ENCODE results near the gene MPPED1. TPM values are rescaled to one million over a fixed set of nuclear protein-coding genes. Genes with fewer than 3 reads are reported as not detected.

MPPED1 gene
- total and polyA plus RNA-seq, 2 of the 13 experiments (the other 11 are each of a cell fraction or from before 2014, with no cell fraction given) = 0.77 TPM; not detected in 1

DNA sequence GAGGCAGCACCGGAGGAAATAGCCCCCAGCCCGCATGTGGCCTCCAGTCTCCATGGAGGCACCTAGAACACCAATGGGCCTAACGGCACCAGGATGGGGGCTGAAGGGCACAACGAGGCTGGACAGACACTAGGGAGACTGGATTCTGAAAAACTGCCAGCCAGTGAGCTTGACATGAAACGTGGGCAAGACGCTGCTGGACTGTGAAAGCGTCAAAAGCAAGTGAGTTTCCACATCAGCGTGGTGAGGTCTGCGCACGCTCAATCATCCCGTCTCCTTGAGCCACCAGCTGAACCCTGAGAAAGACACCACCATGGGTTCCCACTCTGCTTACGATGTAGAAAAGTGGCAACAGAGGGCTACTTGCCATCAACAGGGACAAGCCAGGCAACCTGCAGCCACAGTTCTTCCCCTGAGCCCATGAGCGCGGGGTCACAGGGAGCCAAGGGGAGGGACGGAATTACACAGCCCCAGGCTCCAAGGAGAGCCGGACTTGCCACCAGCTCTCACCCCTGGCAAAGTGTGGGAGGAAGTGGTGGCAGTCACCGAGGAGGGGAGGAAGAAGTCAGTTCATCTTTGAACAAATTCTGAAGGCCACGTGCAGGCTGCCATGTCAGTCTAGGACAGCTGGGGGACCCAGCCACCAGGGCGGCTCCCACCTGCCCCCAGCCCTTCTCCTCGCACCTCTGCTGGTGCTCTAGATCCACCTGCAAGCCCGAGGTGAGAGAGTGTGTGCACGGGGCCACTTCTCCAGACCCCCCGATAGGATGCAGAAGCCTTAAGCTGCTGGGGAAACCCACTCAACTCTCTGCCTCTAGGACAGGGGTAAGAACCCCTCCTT lies 131.1 kb downstream of the MPPED1 start:
- no peak for ATAC-seq
- DNase-seq (ENCODE audit: low spot score) = no peak
- FAIRE-seq = no peak

More for the DNA sequence above, 131.1 kb downstream of the MPPED1 start:
- H3K36me3 ChIP-seq (replicated peaks in 1 of 2; ENCODE audit: control insufficient read depth in 1 of 2, insufficient read depth in 2 of 2, low read length in 2 of 2) = no peaks in the 10 kb centered on the region
- no TSS peak for BruUV-seq (replicated peaks)
- peaks cover 5 to 32% of the 10 kb centered on the region in 2 experiments; a peak in 4 of 5 replicates for H3K27me3 ChIP-seq (ENCODE audit: control insufficient read depth in 1 of 2, insufficient read depth in 2 of 2, low read length in 2 of 2)
- intact Hi-C loops (cut with micrococcal nuclease; ENCODE audit: unreplicated experiment) (no loop called here), in situ Hi-C loops (cut with HindIII; ENCODE audit: extremely low pct_ligation_motif_present, low pct_unique_long_range_greater_than_20kb) (no loop called here)
- H3K9me3 ChIP-seq (ENCODE audit: low read length) = no peaks in the 10 kb centered on the region
- no peak overlapping the region for H3K9ac ChIP-seq (ENCODE audit: insufficient read depth, low read depth, low read length)
- TF ChIP-seq, protein P1, sequence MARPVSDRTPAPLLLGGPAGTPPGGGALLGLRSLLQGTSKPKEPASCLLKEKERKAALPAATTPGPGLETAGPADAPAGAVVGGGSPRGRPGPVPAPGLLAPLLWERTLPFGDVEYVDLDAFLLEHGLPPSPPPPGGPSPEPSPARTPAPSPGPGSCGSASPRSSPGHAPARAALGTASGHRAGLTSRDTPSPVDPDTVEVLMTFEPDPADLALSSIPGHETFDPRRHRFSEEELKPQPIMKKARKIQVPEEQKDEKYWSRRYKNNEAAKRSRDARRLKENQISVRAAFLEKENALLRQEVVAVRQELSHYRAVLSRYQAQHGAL (CRISPR knock-in tag; IDR thresholded peaks at IDR 0.05; ENCODE audit: not compliant biosample characterization) = no peak
- TF ChIP-seq ZNF556 (CRISPR knock-in tag; IDR thresholded peaks at IDR 0.05; ENCODE audit: borderline replicate concordance) = no peak
- TF ChIP-seq AKAP8 (CRISPR knock-in tag; IDR thresholded peaks at IDR 0.05) = no peak
- TF ChIP-seq ZSCAN29 (CRISPR knock-in tag; conservative IDR thresholded peaks at IDR 0.05) = no peak
- TF ChIP-seq RFX1 (IDR thresholded peaks at IDR 0.05) = no peak
- no peak for TF ChIP-seq RELA (CRISPR knock-in tag; IDR thresholded peaks at IDR 0.05)
- TF ChIP-seq GABPB1 (CRISPR knock-in tag; IDR thresholded peaks at IDR 0.05) = no peak
- no peak for TF ChIP-seq TOPORS (CRISPR knock-in tag; IDR thresholded peaks at IDR 0.05)
- TF ChIP-seq ZNF589 (CRISPR knock-in tag; conservative IDR thresholded peaks at IDR 0.05) = no peak
- TF ChIP-seq KDM5A (IDR thresholded peaks at IDR 0.05; ENCODE audit: borderline replicate concordance, low read length) = no peak
- no peak for TF ChIP-seq AGO2 (optimal IDR thresholded peaks at IDR 0.05; ENCODE audit: low read depth, low read length)
- TF ChIP-seq, protein P2, sequence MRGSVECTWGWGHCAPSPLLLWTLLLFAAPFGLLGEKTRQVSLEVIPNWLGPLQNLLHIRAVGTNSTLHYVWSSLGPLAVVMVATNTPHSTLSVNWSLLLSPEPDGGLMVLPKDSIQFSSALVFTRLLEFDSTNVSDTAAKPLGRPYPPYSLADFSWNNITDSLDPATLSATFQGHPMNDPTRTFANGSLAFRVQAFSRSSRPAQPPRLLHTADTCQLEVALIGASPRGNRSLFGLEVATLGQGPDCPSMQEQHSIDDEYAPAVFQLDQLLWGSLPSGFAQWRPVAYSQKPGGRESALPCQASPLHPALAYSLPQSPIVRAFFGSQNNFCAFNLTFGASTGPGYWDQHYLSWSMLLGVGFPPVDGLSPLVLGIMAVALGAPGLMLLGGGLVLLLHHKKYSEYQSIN (CRISPR knock-in tag; IDR thresholded peaks at IDR 0.05; ENCODE audit: borderline replicate concordance) = no peak
- TF ChIP-seq, protein P3, sequence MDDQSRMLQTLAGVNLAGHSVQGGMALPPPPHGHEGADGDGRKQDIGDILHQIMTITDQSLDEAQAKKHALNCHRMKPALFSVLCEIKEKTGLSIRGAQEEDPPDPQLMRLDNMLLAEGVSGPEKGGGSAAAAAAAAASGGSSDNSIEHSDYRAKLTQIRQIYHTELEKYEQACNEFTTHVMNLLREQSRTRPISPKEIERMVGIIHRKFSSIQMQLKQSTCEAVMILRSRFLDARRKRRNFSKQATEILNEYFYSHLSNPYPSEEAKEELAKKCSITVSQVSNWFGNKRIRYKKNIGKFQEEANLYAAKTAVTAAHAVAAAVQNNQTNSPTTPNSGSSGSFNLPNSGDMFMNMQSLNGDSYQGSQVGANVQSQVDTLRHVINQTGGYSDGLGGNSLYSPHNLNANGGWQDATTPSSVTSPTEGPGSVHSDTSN (CRISPR knock-in tag; IDR thresholded peaks at IDR 0.05; ENCODE audit: borderline replicate concordance) = no peak
- no peak for TF ChIP-seq CENPT (CRISPR knock-in tag; IDR thresholded peaks at IDR 0.05; ENCODE audit: low read depth)
- no peak for TF ChIP-seq ZNF224 (CRISPR knock-in tag; IDR thresholded peaks at IDR 0.05)
- H3K4me2 ChIP-seq (ENCODE audit: low read depth, low read length) = no peak overlapping the region
- H4K20me1 ChIP-seq (ENCODE audit: insufficient read depth, low read length) = no peaks in the 10 kb centered on the region
- CTCF ChIA-PET (ENCODE audit: low intra/inter-chr PET ratio, low total read pairs) = no interaction called here
- no peak overlapping the region for H3K27ac ChIP-seq (ENCODE audit: extremely low read length, insufficient read depth, low read length)
- WGBS (ENCODE audit: low lambda C conversion rate) = 48% methylated on average over 16 of the region's 23 CpGs
- no peak overlapping the region for H2AFZ ChIP-seq (ENCODE audit: low read length)
- POLR2A ChIA-PET = no interaction called here
- no peak overlapping the region for H3K4me3 ChIP-seq (replicated peaks in 1 of 3; ENCODE audit: insufficient read depth in 1 of 3, low read depth in 2 of 3, low read length in 3 of 3)
- H3K4me1 ChIP-seq (ENCODE audit: insufficient read depth, low read length) = no peaks in the 10 kb centered on the region
- H3K79me2 ChIP-seq (ENCODE audit: insufficient read depth, low read length) = no peaks in the 10 kb centered on the region
